Spinal cord (tissue), 10 donors: ENCODE data around the gene PRUNE2. TPM values are rescaled to one million over a fixed set of nuclear protein-coding genes. Genes with fewer than 3 reads are reported as not detected.
"Not testable (repeated sequence)": the region's sequence is repeated elsewhere in the genome, so short reads cannot be mapped to it uniquely, and the experiment has no call there.

Experiments
- DNase-seq, 6 donors: peaks; one replicate each; pipeline versions ENCODE4 v3.0.0 to v3.0.0-alpha.2; 2013 to 2015; ENCODE audit warnings: low spot score in 6 of 6, low read depth in 4 of 6
- H3K27ac ChIP-seq: one replicate; pipeline ENCODE4 v1.5.1; 2013; ENCODE audit warnings: low read depth, low read length, control low read depth
- H3K27me3 ChIP-seq: one replicate; pipeline ENCODE4 v1.6.1; 2013; ENCODE audit warnings: low read length; ENCODE audit not compliant: control insufficient read depth, insufficient read depth
- H3K36me3 ChIP-seq: one replicate; pipeline ENCODE4 v1.6.1; 2013; ENCODE audit warnings: low read length; ENCODE audit not compliant: control insufficient read depth, insufficient read depth
- H3K4me1 ChIP-seq: one replicate; pipeline ENCODE4 v1.6.1; 2013; ENCODE audit warnings: low read length; ENCODE audit not compliant: control insufficient read depth, insufficient read depth
- H3K4me3 ChIP-seq: one replicate; pipeline ENCODE4 v1.5.1; 2013; ENCODE audit warnings: low read depth, low read length, control low read depth
- H3K9me3 ChIP-seq: one replicate; pipeline ENCODE4 v1.6.1; 2013; ENCODE audit warnings: low read length; ENCODE audit not compliant: control insufficient read depth, insufficient read depth
- WGBS: methylation state at CpG from one replicate; pipeline ENCODE4 v1.1.5; 2013; ENCODE audit warnings: missing lambda C conversion rate; ENCODE audit not compliant: insufficient coverage; 5-methylcytosine and 5-hydroxymethylcytosine counted together
- polyA plus RNA-seq, 2 donors: library from polyadenylated mRNA; unstranded; fragments of 120-200 nt; gene quantifications; one replicate each; pipeline ENCODE4 v1.2.1, GENCODE V29; 2013; ENCODE audit not compliant: insufficient read length in 2 of 2
- total RNA-seq, 2 donors: library from RNA; depleted of rRNA in 1 of 2; stranded (reverse); fragments of 120-200 nt in 1 of 2; fragments of >200 nt in 1 of 2; gene quantifications; one replicate each; pipeline versions ENCODE4 v1.2.3 to v1.2.4, GENCODE V29; 2013 to 2014
- donor health status: healthy.

Gene PRUNE2
- total and polyA plus RNA-seq, 4 donors, result 19.7 to 166 (median 50.7) TPM

- H3K4me1 ChIP-seq, result no peaks in the 10 kb centered on the region
- H3K36me3 ChIP-seq, result no peaks in the 10 kb centered on the region
- no peak overlapping the region for H3K27ac ChIP-seq
- no peak for DNase-seq
- 100% methylated on average over 2 of the region's 5 CpGs for WGBS
- H3K9me3 ChIP-seq, result no peaks in the 10 kb centered on the region
- no peaks in the 10 kb centered on the region for H3K27me3 ChIP-seq
- no peak overlapping the region for H3K4me3 ChIP-seq
Observed at GRCh38 chr9:76684213-76684612, 221.7 kb downstream of the PRUNE2 start.

GRCh38 chr9:76681556-76681955 lies 224.4 kb downstream of the PRUNE2 start:
- Histone ChIP-seq H3K4me1 (no peaks in the 10 kb centered on the region), H3K27me3 (no peaks in the 10 kb centered on the region), H3K36me3 (no peaks in the 10 kb centered on the region), H3K27ac (no peak overlapping the region), H3K4me3 (no peak overlapping the region), H3K9me3 (peaks cover 1% of the 10 kb centered on the region)
- no peak for DNase-seq
- 82% methylated on average over 1 of the region's 2 CpGs for WGBS

GRCh38 chr9:76680716-76681425 lies 225.0 kb downstream of the PRUNE2 start:
- H3K4me1 ChIP-seq, result no peaks in the 10 kb centered on the region
- H3K27ac ChIP-seq, result no peak overlapping the region
- WGBS, result 100% methylated on average over 1 of the region's 10 CpGs
- H3K27me3 ChIP-seq, result no peaks in the 10 kb centered on the region
- no peak overlapping the region for H3K4me3 ChIP-seq
- DNase-seq, result no peak
- peaks cover 1% of the 10 kb centered on the region for H3K9me3 ChIP-seq
- no peaks in the 10 kb centered on the region for H3K36me3 ChIP-seq

- no peak for DNase-seq
- no peaks in the 10 kb centered on the region for H3K36me3 ChIP-seq
- H3K27me3 ChIP-seq, result no peaks in the 10 kb centered on the region
- H3K27ac ChIP-seq, result no peak overlapping the region
- no peak overlapping the region for H3K4me3 ChIP-seq
- WGBS, result 87% methylated on average over 12 of the region's 15 CpGs
- H3K9me3 ChIP-seq, result peaks cover 1% of the 10 kb centered on the region
- no peaks in the 10 kb centered on the region for H3K4me1 ChIP-seq
Observed at GRCh38 chr9:76677481-76678055, 228.3 kb downstream of the PRUNE2 start.

- H3K9me3 ChIP-seq, result peaks cover 1% of the 10 kb centered on the region
- H3K27ac ChIP-seq, result no peak overlapping the region
- DNase-seq, result no peak
- H3K27me3 ChIP-seq, result no peaks in the 10 kb centered on the region
- no CpG with 5 or more reads among the region's 4 CpGs for WGBS
- H3K4me3 ChIP-seq, result no peak overlapping the region
- no peaks in the 10 kb centered on the region for H3K36me3 ChIP-seq
- no peaks in the 10 kb centered on the region for H3K4me1 ChIP-seq
Observed at GRCh38 chr9:76676857-76677256, 229.1 kb downstream of the PRUNE2 start.

- H3K27ac ChIP-seq, result no peak overlapping the region
Observed at GRCh38 chr9:76667521-76667957, 238.4 kb downstream of the PRUNE2 start.

DNA sequence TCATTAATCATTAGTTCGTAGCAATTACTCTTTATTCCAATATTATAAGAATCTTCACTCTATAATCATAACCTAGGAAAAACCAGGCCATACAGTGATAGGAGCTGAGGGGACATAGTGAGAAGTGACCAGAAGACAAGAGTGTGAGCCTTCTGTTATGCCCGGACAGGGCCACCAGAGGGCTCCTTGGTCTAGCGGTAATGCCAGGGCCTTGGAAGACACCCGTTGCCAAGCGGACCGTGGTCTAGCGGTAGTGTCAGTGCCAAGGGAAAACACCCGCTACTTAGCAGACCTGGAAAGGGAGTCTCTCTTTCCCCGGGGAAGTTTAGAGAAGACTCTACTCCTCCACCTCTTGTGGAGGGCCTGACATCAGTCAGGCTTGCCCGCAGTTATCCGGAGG lies 239.9 kb downstream of the PRUNE2 start:
- H3K9me3 ChIP-seq, H3K27ac ChIP-seq, DNase-seq, H3K4me1 ChIP-seq, H3K27me3 ChIP-seq, H3K4me3 ChIP-seq, H3K36me3 ChIP-seq: not testable (repeated sequence)
- 88% methylated on average over 6 of the region's 11 CpGs for WGBS

More at GRCh38 chr9:76667521-76667957, 238.4 kb downstream of the PRUNE2 start:
- DNase-seq, result no peak
- H3K4me1 ChIP-seq, result no peaks in the 10 kb centered on the region
- H3K27me3 ChIP-seq, result no peaks in the 10 kb centered on the region
- no peaks in the 10 kb centered on the region for H3K36me3 ChIP-seq
- H3K9me3 ChIP-seq, result no peaks in the 10 kb centered on the region
- no peak overlapping the region for H3K4me3 ChIP-seq
- 0% methylated on average over 1 of the region's 1 CpG for WGBS

GRCh38 chr9:76665458-76665857 lies 240.5 kb downstream of the PRUNE2 start:
- no peak for DNase-seq
- 94% methylated on average over 2 of the region's 5 CpGs for WGBS
- no peaks in the 10 kb centered on the region for H3K36me3 ChIP-seq
- H3K27ac ChIP-seq, result no peak overlapping the region
- H3K9me3 ChIP-seq, result no peaks in the 10 kb centered on the region
- no peak overlapping the region for H3K4me3 ChIP-seq
- H3K4me1 ChIP-seq, result no peaks in the 10 kb centered on the region
- H3K27me3 ChIP-seq, result no peaks in the 10 kb centered on the region

DNA sequence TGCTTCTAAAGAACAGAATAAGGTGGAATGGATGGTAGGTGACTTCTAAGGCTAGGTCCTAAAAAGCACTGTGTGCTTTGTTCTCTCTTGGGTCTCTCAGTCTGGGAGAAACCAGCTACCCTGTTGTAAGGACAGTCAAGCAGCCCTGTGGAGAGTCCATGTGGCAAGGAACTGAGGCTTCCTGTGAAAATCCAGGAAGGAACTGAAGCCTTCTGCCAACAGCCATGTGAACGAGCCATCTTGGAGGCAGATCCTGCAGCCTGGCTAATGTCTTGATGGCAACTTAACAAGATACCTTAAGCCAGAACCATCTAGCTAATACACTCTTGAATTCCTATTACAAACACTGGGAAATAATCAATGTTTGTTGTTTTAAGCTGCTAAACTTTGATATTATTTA lies 241.8 kb downstream of the PRUNE2 start:
- no peak for DNase-seq
- Histone ChIP-seq H3K27ac (no peak overlapping the region), H3K4me1 (no peaks in the 10 kb centered on the region), H3K4me3 (no peak overlapping the region), H3K27me3 (no peaks in the 10 kb centered on the region), H3K9me3 (no peaks in the 10 kb centered on the region), H3K36me3 (no peaks in the 10 kb centered on the region)
- no CpG with 5 or more reads among the region's 1 CpG for WGBS
